Subcutaneous abdominal adipose tissue (tissue), 5 donors: ENCODE results near the gene CETP.

Experiments used
- H3K27ac ChIP-seq: one replicate; pipeline ENCODE4 v1.7.0; 2013; ENCODE audit warnings: low read depth, mild to moderate bottlenecking, inconsistent platforms, low read length, moderate library complexity
- H3K27me3 ChIP-seq, 5 donors: one replicate each; pipeline ENCODE4 v1.7.0; 2013; ENCODE audit warnings: low read length in 5 of 5, inconsistent platforms in 1 of 5; ENCODE audit not compliant: control insufficient read depth in 5 of 5, insufficient read depth in 4 of 5
- H3K36me3 ChIP-seq, 5 donors: one replicate each; pipeline ENCODE4 v1.7.0; 2013; ENCODE audit warnings: low read length in 5 of 5; ENCODE audit not compliant: control insufficient read depth in 5 of 5, insufficient read depth in 5 of 5
- H3K4me1 ChIP-seq, 5 donors: one replicate each; pipeline ENCODE4 v1.7.0; 2013; ENCODE audit warnings: low read length in 5 of 5, mild to moderate bottlenecking in 3 of 5, moderate library complexity in 1 of 5; ENCODE audit not compliant: control insufficient read depth in 5 of 5, insufficient read depth in 5 of 5
- H3K4me3 ChIP-seq, 5 donors: one replicate each; pipeline ENCODE4 v1.7.0; 2013; ENCODE audit warnings: low read length in 5 of 5, low read depth in 1 of 5
- H3K9ac ChIP-seq, 5 donors: one replicate each; pipeline ENCODE4 v1.7.0; 2013; ENCODE audit warnings: low read length in 5 of 5, mild to moderate bottlenecking in 4 of 5, moderate library complexity in 3 of 5
- H3K9me3 ChIP-seq, 5 donors: one replicate each; pipeline ENCODE4 v1.7.0; 2013; ENCODE audit warnings: low read length in 5 of 5; ENCODE audit not compliant: control insufficient read depth in 5 of 5
- donor health status: healthy.
- donor health status: healthy.
- donor health status: healthy.
- donor health status: healthy.
- donor health status: healthy.

Gene CETP

GRCh38 chr16:56961851-56962281, at the start of gene CETP:
TSS of gene CETP (plus strand) at chr16:56961950. CDS start at chr16:56961980, 30 bp downstream.
- Histone ChIP-seq H3K36me3 (no peaks in the 10 kb centered on the region), H3K27me3 (no peaks in the 10 kb centered on the region), H3K9ac (peak within 1 kb of the TSS in 1 of 5 donors; percentile 38), H3K9me3 (no peaks in the 10 kb centered on the region), H3K27ac (peak within 1 kb of the TSS; percentile 65), H3K4me3 (peak within 1 kb of the TSS in 2 of 5 donors; percentile 6 to 27), H3K4me1 (peaks cover 7 to 65% (median 38%) of the 10 kb centered on the region in 5 donors)

GRCh38 chr16:56912746-56913708, 48.7 kb upstream of the CETP start:
- Histone ChIP-seq H3K4me3 (no peak overlapping the region), H3K27ac (no peak overlapping the region), H3K4me1 (peaks cover 0 to 57% (median 24%) of the 10 kb centered on the region in 5 donors)

GRCh38 chr16:56914896-56915295, 46.9 kb upstream of the CETP start:
- H3K9ac ChIP-seq = no peak overlapping the region
- H3K27me3 ChIP-seq = peaks cover 0 to 3% (median 0%) of the 10 kb centered on the region in 5 donors
- H3K4me3 ChIP-seq = no peak overlapping the region
- H3K4me1 ChIP-seq = peaks cover 0 to 51% (median 23%) of the 10 kb centered on the region in 5 donors
- no peaks in the 10 kb centered on the region for H3K9me3 ChIP-seq
- H3K27ac ChIP-seq = no peak overlapping the region
- no peaks in the 10 kb centered on the region for H3K36me3 ChIP-seq

More at GRCh38 chr16:56912746-56913708, 48.7 kb upstream of the CETP start:
- H3K36me3 ChIP-seq = no peaks in the 10 kb centered on the region
- no peaks in the 10 kb centered on the region for H3K9me3 ChIP-seq
- H3K27me3 ChIP-seq = peaks cover 0 to 3% (median 0%) of the 10 kb centered on the region in 5 donors
- H3K9ac ChIP-seq = no peak overlapping the region

GRCh38 chr16:56915336-56916119, 46.2 kb upstream of the CETP start:
- Histone ChIP-seq H3K27me3 (peaks cover 0 to 3% (median 0%) of the 10 kb centered on the region in 5 donors), H3K27ac (no peak overlapping the region), H3K36me3 (no peaks in the 10 kb centered on the region), H3K4me3 (no peak overlapping the region), H3K9ac (no peak overlapping the region), H3K9me3 (no peaks in the 10 kb centered on the region), H3K4me1 (peaks cover 0 to 48% (median 22%) of the 10 kb centered on the region in 5 donors)

- no peak overlapping the region for H3K27ac ChIP-seq
- no peak overlapping the region for H3K4me3 ChIP-seq
- no peak overlapping the region for H3K9ac ChIP-seq
- peaks cover 0 to 3% (median 0%) of the 10 kb centered on the region in 5 donors for H3K27me3 ChIP-seq
- no peaks in the 10 kb centered on the region for H3K9me3 ChIP-seq
- no peaks in the 10 kb centered on the region for H3K36me3 ChIP-seq
- peaks cover 0 to 36% (median 19%) of the 10 kb centered on the region in 5 donors for H3K4me1 ChIP-seq
Measured at GRCh38 chr16:56916571-56917403, 45.0 kb upstream of the CETP start.

- Histone ChIP-seq H3K36me3 (no peaks in the 10 kb centered on the region), H3K4me1 (peaks cover 0 to 19% (median 7%) of the 10 kb centered on the region in 5 donors), H3K9ac (no peak overlapping the region), H3K27me3 (peaks cover 0 to 3% (median 0%) of the 10 kb centered on the region in 5 donors), H3K9me3 (no peaks in the 10 kb centered on the region), H3K4me3 (no peak overlapping the region), H3K27ac (no peak overlapping the region)
Measured at GRCh38 chr16:56918467-56919012, 43.2 kb upstream of the CETP start.

GRCh38 chr16:56919099-56919800, 42.5 kb upstream of the CETP start:
- Histone ChIP-seq H3K36me3 (no peaks in the 10 kb centered on the region), H3K4me3 (no peak overlapping the region), H3K27ac (no peak overlapping the region), H3K27me3 (peaks cover 0 to 3% (median 0%) of the 10 kb centered on the region in 5 donors), H3K4me1 (peaks cover 0 to 19% (median 7%) of the 10 kb centered on the region in 5 donors), H3K9ac (no peak overlapping the region), H3K9me3 (no peaks in the 10 kb centered on the region)

- peaks cover 0 to 7% (median 4%) of the 10 kb centered on the region in 5 donors for H3K4me1 ChIP-seq
- H3K27me3 ChIP-seq = peaks cover 0 to 3% (median 0%) of the 10 kb centered on the region in 5 donors
- H3K27ac ChIP-seq = no peak overlapping the region
- H3K36me3 ChIP-seq = no peaks in the 10 kb centered on the region
- no peak overlapping the region for H3K9ac ChIP-seq
- H3K4me3 ChIP-seq = no peak overlapping the region
- no peaks in the 10 kb centered on the region for H3K9me3 ChIP-seq
Measured at GRCh38 chr16:56921571-56921970, 40.2 kb upstream of the CETP start.
